HepG2 (cell line): ENCODE results near the gene PITHD1. TPM values are rescaled to one million over a fixed set of nuclear protein-coding genes. Genes with fewer than 3 reads are reported as not detected.
A peak's percentile ranks its signal among the peaks of the same experiment; 100 is the strongest.

Experiments
- ATAC-seq: fragments of 200-7000 bp; cut with Tn5 transposase; 3 replicates; pipeline ENCODE4 v1.9.1; 2020; ENCODE audit warnings: mild to moderate bottlenecking, moderate library complexity
- BruUV-seq: library from RNA; stranded (reverse); fragments of 400-500 nt; replicated peaks from 2 replicates; lab custom pipeline; 2021; lab: Mats Ljungman, UMichigan
- CTCF ChIA-PET: fragments of 300-600 bp; formaldehyde crosslinking; extraction: SDS; loops from one replicate; lab custom pipeline; 2021; ENCODE audit warnings: low total read pairs, inconsistent platforms, low intra/inter-chr PET ratio; lab: Yijun Ruan, JAX
- POLR2A ChIA-PET: fragments of 350-600 bp; sonication (Branson Sonifier 250); formaldehyde crosslinking; loops from one replicate; lab custom pipeline; 2020; ENCODE audit warnings: antibody characterized with exemption, inconsistent platforms; lab: Yijun Ruan, JAX
- DNase-seq: peaks from one replicate; pipeline ENCODE4 v3.0.0-alpha.2; 2015; ENCODE audit warnings: low spot score
- FAIRE-seq: peaks from 3 replicates; lab custom pipeline; 2011; peaks lifted over from hg19 to GRCh38; lab: Jason Lieb, UNC
- H2AFZ ChIP-seq: one replicate; pipeline ENCODE4 v1.6.1; 2011; ENCODE audit warnings: low read length, inconsistent platforms
- H3K27ac ChIP-seq: fragments of 300-600 bp; 3 replicates; pipeline ENCODE4 v1.8.0; 2011; ENCODE audit warnings: mixed run types, mild to moderate bottlenecking, mixed read lengths, low read length, inconsistent platforms; ENCODE audit not compliant: insufficient read depth; ENCODE audit errors: extremely low read length
- H3K27me3 ChIP-seq, 2 experiments: fragments of 200-600 bp in 1 of 2; 2 replicates in 1 of 2; 3 replicates in 1 of 2; pipeline versions ENCODE4 v1.6.0 to v1.8.0; 2011; ENCODE audit warnings: low read length in 2 of 2, mild to moderate bottlenecking in 2 of 2, moderate library complexity in 2 of 2, inconsistent platforms in 1 of 2; ENCODE audit not compliant: insufficient read depth in 2 of 2, control insufficient read depth in 1 of 2
- H3K36me3 ChIP-seq, 2 experiments: fragments of 200-600 bp in 1 of 2; replicated peaks in 1 of 2; 2 replicates in 1 of 2; 3 replicates in 1 of 2; pipeline versions ENCODE4 v1.5.1 to v1.8.0; 2011; ENCODE audit warnings: low read length in 2 of 2, inconsistent platforms in 1 of 2; ENCODE audit not compliant: insufficient read depth in 2 of 2, control insufficient read depth in 1 of 2
- H3K4me1 ChIP-seq: 2 replicates; pipeline ENCODE4 v1.5.1; 2012; ENCODE audit warnings: low read length, inconsistent platforms; ENCODE audit not compliant: insufficient read depth
- H3K4me2 ChIP-seq: 2 replicates; pipeline ENCODE4 v1.6.0; 2011; ENCODE audit warnings: low read depth, low read length, inconsistent platforms
- H3K4me3 ChIP-seq, 3 experiments: fragments of 200-600 bp in 1 of 3; sonication (generic), shearing (Covaris generic) in 1 of 3; replicated peaks in 1 of 3; 2 replicates each; pipeline ENCODE4 v1.5.1; 2011 to 2016; ENCODE audit warnings: low read length in 3 of 3, inconsistent platforms in 2 of 3, low read depth in 2 of 3, mild to moderate bottlenecking in 2 of 3, control low read depth in 1 of 3, mixed read lengths in 1 of 3; ENCODE audit not compliant: insufficient read depth in 1 of 3
- H3K79me2 ChIP-seq: one replicate; pipeline ENCODE4 v1.6.1; 2011; ENCODE audit warnings: low read length, inconsistent platforms; ENCODE audit not compliant: insufficient read depth
- H3K9ac ChIP-seq: 2 replicates; pipeline ENCODE4 v1.6.0; 2011; ENCODE audit warnings: mild to moderate bottlenecking, low read depth, low read length, inconsistent platforms; ENCODE audit not compliant: insufficient read depth
- H3K9me3 ChIP-seq: 2 replicates; pipeline ENCODE4 v1.5.1; 2012; ENCODE audit warnings: mild to moderate bottlenecking, low read length
- H4K20me1 ChIP-seq: 2 replicates; pipeline ENCODE4 v1.6.0; 2011; ENCODE audit warnings: inconsistent platforms, mild to moderate bottlenecking, low read length, moderate library complexity; ENCODE audit not compliant: insufficient read depth
- ARNT2 ChIP-seq: sonication (generic); formaldehyde crosslinking; IDR thresholded peaks from 2 replicates; pipeline ENCODE4 v1.8.0; 2022; ENCODE audit warnings: mild to moderate bottlenecking, low read depth, missing genetic modification reagents, moderate library complexity
- ATF6 ChIP-seq: sonication (generic); formaldehyde crosslinking; conservative IDR thresholded peaks from 2 replicates; pipeline ENCODE4 v1.4.0; 2020; ENCODE audit warnings: missing genetic modification reagents
- ERF ChIP-seq: IDR thresholded peaks from 2 replicates; pipeline ENCODE4 v1.6.1; 2018; ENCODE audit warnings: missing biosample characterization, missing genetic modification reagents
- ETV5 ChIP-seq: IDR thresholded peaks from 2 replicates; pipeline ENCODE4 v1.6.1; 2018; ENCODE audit warnings: missing biosample characterization, missing genetic modification reagents, inconsistent platforms, borderline replicate concordance
- GABPA ChIP-seq, 2 experiments: IDR thresholded peaks; 2 replicates each; pipeline ENCODE4 v1.6.1; 2011 to 2016; ENCODE audit warnings: low read depth in 2 of 2, low read length in 1 of 2, missing biosample characterization in 1 of 2, missing genetic modification characterization in 1 of 2
- IKZF4 ChIP-seq: sonication (generic); formaldehyde crosslinking; IDR thresholded peaks from 2 replicates; pipeline ENCODE4 v1.5.1; 2020; ENCODE audit warnings: borderline replicate concordance, mild to moderate bottlenecking, low read depth, missing genetic modification reagents; ENCODE audit errors: not compliant biosample characterization
- SMAD3 ChIP-seq: sonication (generic); formaldehyde crosslinking; IDR thresholded peaks from 2 replicates; pipeline ENCODE4 v1.4.0; 2020; ENCODE audit warnings: missing genetic modification reagents
- SOX5 ChIP-seq: IDR thresholded peaks from 2 replicates; pipeline ENCODE4 v1.6.1; 2016; ENCODE audit warnings: borderline replicate concordance
- ZKSCAN5 ChIP-seq: sonication (generic); formaldehyde crosslinking; IDR thresholded peaks from 2 replicates; pipeline ENCODE4 v1.5.1; 2020; ENCODE audit warnings: mild to moderate bottlenecking, missing genetic modification reagents
- ZKSCAN8 ChIP-seq: IDR thresholded peaks from 2 replicates; pipeline ENCODE4 v1.6.1; 2016; ENCODE audit warnings: borderline replicate concordance, missing genetic modification reagents, missing compliant biosample characterization
- ZNF142 ChIP-seq: sonication (generic); formaldehyde crosslinking; IDR thresholded peaks from 2 replicates; pipeline ENCODE4 v1.4.0; 2020; ENCODE audit warnings: missing genetic modification reagents
- ZNF333 ChIP-seq: sonication (generic); formaldehyde crosslinking; IDR thresholded peaks from 2 replicates; pipeline ENCODE4 v1.4.0; 2020; ENCODE audit warnings: mild to moderate bottlenecking, missing genetic modification reagents, borderline replicate concordance
- ZNF781 ChIP-seq: sonication (generic); formaldehyde crosslinking; IDR thresholded peaks from 2 replicates; pipeline ENCODE4 v1.5.1; 2020; ENCODE audit warnings: borderline replicate concordance, mild to moderate bottlenecking, missing genetic modification reagents; ENCODE audit errors: not compliant biosample characterization
- ZSCAN25 ChIP-seq: sonication (generic); formaldehyde crosslinking; IDR thresholded peaks from 2 replicates; pipeline ENCODE4 v1.8.0; 2022; ENCODE audit warnings: mild to moderate bottlenecking, missing genetic modification reagents
- WGBS: methylation state at CpG from one replicate; pipeline ENCODE4 v1.1.6; 2017; ENCODE audit warnings: low lambda C conversion rate; 5-methylcytosine and 5-hydroxymethylcytosine counted together
- in situ Hi-C: cut with HindIII; loops from 2 replicates; pipeline ENCODE4 v1.10.0; 2017; ENCODE audit warnings: low pct_unique_long_range_greater_than_20kb; ENCODE audit not compliant: extremely low pct_ligation_motif_present
- intact Hi-C: fragments of 100-400 bp; cut with micrococcal nuclease; formaldehyde crosslinking; loops from one replicate; pipeline ENCODE4 v1.10.0; 2022; ENCODE audit not compliant: unreplicated experiment
- polyA plus RNA-seq, 8 experiments: library from polyadenylated mRNA; depleted of rRNA in 3 of 8; stranded (reverse) in 7 of 8; unstranded in 1 of 8; fragments of >200 nt; fragmentation: Illumina TruSeq in 4 of 8; extraction: Trizol in 4 of 8; gene quantifications; 2 replicates each; pipeline versions ENCODE4 v1.2.1 to v1.2.3, GENCODE V29; 2011 to 2016; ENCODE audit warnings: low read depth in 4 of 8, missing spikeins in 1 of 8, mixed read lengths in 1 of 8; ENCODE audit not compliant: insufficient read depth in 1 of 8
- total RNA-seq, 5 experiments: library from RNA; depleted of rRNA; stranded (reverse); fragments of >200 nt; fragmentation: Illumina TruSeq; extraction: Trizol; gene quantifications; 2 replicates each; pipeline ENCODE4 v1.2.3, GENCODE V29; 2016; ENCODE audit warnings: low read depth in 1 of 5

The PITHD1 gene
- total and polyA plus RNA-seq, 2 of the 13 experiments (the other 11 are each of a cell fraction or from before 2014, with no cell fraction given): 28.0 to 37.3 TPM

GRCh38 chr1:23743287-23744152 is 34.7 kb upstream of the PITHD1 start, which contains the start of gene ELOA:
Gene ELOA (plus strand): TSS chr1:23743471. CDS start chr1:23743504, 33 bp downstream.
- DNase-seq (peak; percentile 35), FAIRE-seq (no peak), ATAC-seq (peak; percentile 93)
- no peaks in the 10 kb centered on the region; a peak in 1 of 5 replicates for H3K27me3 ChIP-seq
- H3K4me3 ChIP-seq: peak within 1 kb of the TSS; percentile 81 to 98 (median 93)
- POLR2A ChIA-PET: interaction anchor here (0.6 to 4.5 kb wide), 11 partner anchors 14 to 278 kb away, joined by 3 to 42 read pairs (median 4); partner anchors contain the start of genes LYPLA2, PITHD1 and RPL11
- H3K9ac ChIP-seq: peak within 1 kb of the TSS; percentile 89
- peaks cover 8% of the 10 kb centered on the region for H4K20me1 ChIP-seq
- WGBS: 3% methylated on average over 8 of the region's 119 CpGs
- H3K36me3 ChIP-seq: peaks cover 3 to 12% of the 10 kb centered on the region in 2 experiments; a peak in 2 of 5 replicates
- peaks cover 37% of the 10 kb centered on the region for H3K4me1 ChIP-seq
- no TSS peak for BruUV-seq
- H2AFZ ChIP-seq: no peak within 1 kb of the TSS
- CTCF ChIA-PET: no interaction called here
- H3K27ac ChIP-seq: peak within 1 kb of the TSS; percentile 79
- intact Hi-C loops: loop anchor here (10.0 kb wide), 1 partner anchor 189 kb away; the partner anchor contains the start of gene ID3
- H3K4me2 ChIP-seq: peak within 1 kb of the TSS; percentile 92
- H3K9me3 ChIP-seq: no peaks in the 10 kb centered on the region
- in situ Hi-C loops: no loop called here
- H3K79me2 ChIP-seq: peaks cover 49% of the 10 kb centered on the region
- TF ChIP-seq ZNF142 (CRISPR knock-in tag) (0 out of 2 replicates have a peak, but pooled peaks have one; percentile 41), ZNF781 (no peak), ATF6 (no peak), ZKSCAN5 (CRISPR knock-in tag) (0 out of 2 replicates have a peak, but pooled peaks have one; percentile 29), ZNF333 (peak; percentile 88; the same call in 1 of the 2 replicates), ETV5 (peak; percentile 85), SOX5 (peak; percentile 16; the same call in 1 of the 2 replicates), ZSCAN25 (CRISPR knock-in tag) (no peak), ARNT2 (peak; percentile 94), IKZF4 (peak; percentile 82), ERF (CRISPR knock-in tag) (0 out of 2 replicates have a peak, but pooled peaks have one; percentile 21), GABPA (IDR thresholded peaks at IDR 0.05; ENCODE audit: low read depth, low read length) (peak; percentile 94), GABPA (CRISPR knock-in tag; IDR thresholded peaks at IDR 0.05; ENCODE audit: low read depth) (peak; percentile 81), ZKSCAN8 (CRISPR knock-in tag) (0 out of 2 replicates have a peak, but pooled peaks have one; percentile 39), SMAD3 (CRISPR knock-in tag) (no peak)
